PC-3 (cell line): ENCODE data around the gene HOXA2. TPM values are rescaled to one million over a fixed set of nuclear protein-coding genes. Genes with fewer than 3 reads are reported as not detected.

Source experiments
- ATAC-seq: fragments of 200-7000 bp; cut with Tn5 transposase; 2 replicates; pipeline ENCODE4 v1.9.1; 2020; ENCODE audit warnings: mild to moderate bottlenecking, moderate library complexity
- BruUV-seq: library from RNA; stranded (reverse); fragments of 400-500 nt; replicated peaks from 2 replicates; lab custom pipeline; 2021; lab: Mats Ljungman, UMichigan
- CTCF ChIA-PET: fragments of 300-600 bp; sonication (Branson Sonifier 250); formaldehyde crosslinking; loops from one replicate; lab custom pipeline; 2022; ENCODE audit warnings: antibody characterized with exemption; lab: Charles Lee
- POLR2A ChIA-PET: fragments of 300-600 bp; sonication (Branson Sonifier 250); formaldehyde crosslinking; loops from one replicate; lab custom pipeline; 2022; ENCODE audit warnings: antibody characterized with exemption; ENCODE audit not compliant: unreplicated experiment; lab: Charles Lee
- DNase-seq: peaks from one replicate; pipeline ENCODE4 v3.0.0-alpha.2; 2015
- H2AFZ ChIP-seq: fragments of 300-600 bp; sonication (generic); 2 replicates; pipeline ENCODE4 v1.6.0; 2016; ENCODE audit warnings: antibody characterized with exemption, low read length
- H3F3A ChIP-seq: fragments of 300-600 bp; sonication (generic); one replicate; pipeline ENCODE4 v1.6.0; 2017; ENCODE audit warnings: antibody characterized with exemption, low read length, control low read depth, mild to moderate bottlenecking; ENCODE audit not compliant: unreplicated experiment
- H3K27ac ChIP-seq: fragments of 300-600 bp; sonication (generic); 2 replicates; pipeline ENCODE4 v1.5.1; 2016; ENCODE audit warnings: mild to moderate bottlenecking, low read length
- H3K27me3 ChIP-seq: fragments of 300-600 bp; sonication (generic); 2 replicates; pipeline ENCODE4 v1.6.1; 2016; ENCODE audit warnings: low read length, mixed read lengths
- H3K36me3 ChIP-seq: fragments of 300-600 bp; sonication (generic); 2 replicates; pipeline ENCODE4 v1.6.1; 2016; ENCODE audit warnings: low read depth, mixed run types, low read length, mixed read lengths
- H3K4me1 ChIP-seq: fragments of 300-600 bp; sonication (generic); 2 replicates; pipeline ENCODE4 v1.5.1; 2016; ENCODE audit warnings: low read length; ENCODE audit not compliant: insufficient read depth
- H3K4me2 ChIP-seq: fragments of 300-600 bp; sonication (generic); 2 replicates; pipeline ENCODE4 v1.6.0; 2016; ENCODE audit warnings: low read length
- H3K4me3 ChIP-seq: fragments of 300-600 bp; sonication (generic); 2 replicates; pipeline ENCODE4 v1.5.1; 2016; ENCODE audit warnings: mild to moderate bottlenecking, low read length, mixed read lengths
- H3K79me2 ChIP-seq: fragments of 300-600 bp; sonication (generic); 2 replicates; pipeline ENCODE4 v1.6.1; 2017; ENCODE audit warnings: low read length, mixed read lengths
- H3K9ac ChIP-seq: fragments of 300-600 bp; sonication (generic); 2 replicates; pipeline ENCODE4 v1.6.0; 2016; ENCODE audit warnings: mild to moderate bottlenecking, low read length
- H3K9me2 ChIP-seq: fragments of 300-600 bp; sonication (generic); replicated peaks from 2 replicates; pipeline ENCODE4 v1.6.1; 2016; ENCODE audit warnings: mixed run types, low read length, mixed read lengths
- H3K9me3 ChIP-seq: fragments of 300-600 bp; sonication (generic); 2 replicates; pipeline ENCODE4 v1.6.1; 2016; ENCODE audit warnings: low read length, mixed read lengths
- H4K20me1 ChIP-seq: fragments of 300-600 bp; sonication (generic); 2 replicates; pipeline ENCODE4 v1.6.1; 2016; ENCODE audit warnings: low read length, mixed read lengths
- CTCF ChIP-seq: fragments of 300-600 bp; sonication (generic); conservative IDR thresholded peaks from 2 replicates; pipeline ENCODE4 v1.5.1; 2017; ENCODE audit warnings: antibody characterized with exemption, low read depth, mild to moderate bottlenecking, low read length
- EZH2 ChIP-seq: fragments of 300-600 bp; sonication (generic); IDR thresholded peaks from one replicate; pipeline ENCODE4 v1.6.1; 2017; ENCODE audit warnings: antibody characterized with exemption, mild to moderate bottlenecking, low read length; ENCODE audit not compliant: unreplicated experiment
- EZH2phosphoT487 ChIP-seq: fragments of 300-600 bp; sonication (generic); IDR thresholded peaks from 2 replicates; pipeline ENCODE4 v1.6.1; 2018; ENCODE audit warnings: mild to moderate bottlenecking, antibody characterized with exemption, low read length, borderline replicate concordance
- intact Hi-C: fragments of 100-400 bp; cut with micrococcal nuclease; formaldehyde crosslinking; loops from 2 replicates; pipeline ENCODE4 v1.9.0; 2023
- total RNA-seq: library from RNA; depleted of rRNA; stranded (reverse); fragments of >200 nt; gene quantifications from 2 replicates; pipeline ENCODE4 v1.2.3, GENCODE V29; 2014

HOXA2 gene
- total RNA-seq, 1 experiment from 2014 or later: 0.07 TPM

- intact Hi-C loops: loop anchor here (1.0 kb wide), 2 partner anchors 37 to 248 kb away; partner anchors contain the start of gene SKAP2
- H3K4me3 ChIP-seq: peak overlapping the region; percentile 99
- no peaks in the 10 kb centered on the region for H3K9me2 ChIP-seq
- ChIA-PET POLR2A (interaction anchor here (1.0 kb wide), 1 partner anchor 36 kb away, joined by 4 read pairs; no protein-coding TSS in a partner anchor), CTCF (no interaction called here)
- ATAC-seq (peak; percentile 2; the same call in 1 of the 2 replicates), DNase-seq (peak; percentile 20)
- no peak overlapping the region for H2AFZ ChIP-seq
- BruUV-seq: no TSS peak
- H3K4me2 ChIP-seq: peak overlapping the region; percentile 96
- no peaks in the 10 kb centered on the region for H3K27me3 ChIP-seq
- TF ChIP-seq EZH2 (no peak), EZH2phosphoT487 (no peak)
- peaks cover 59% of the 10 kb centered on the region for H3K4me1 ChIP-seq
- no peaks in the 10 kb centered on the region for H4K20me1 ChIP-seq
- peak overlapping the region; percentile 99 for H3K27ac ChIP-seq
- H3K36me3 ChIP-seq: no peaks in the 10 kb centered on the region
- H3F3A ChIP-seq: peaks cover 3% of the 10 kb centered on the region
- H3K9ac ChIP-seq: peak overlapping the region; percentile 93
- H3K79me2 ChIP-seq: peaks cover 72% of the 10 kb centered on the region
- H3K9me3 ChIP-seq: no peaks in the 10 kb centered on the region
Measured at GRCh38 chr7:27112361-27112760, 9.9 kb upstream of the HOXA2 start.

- intact Hi-C loops: loop anchor here (1.0 kb wide), 2 partner anchors 37 to 248 kb away; partner anchors contain the start of gene SKAP2
- no peak for ATAC-seq
- peaks cover 59% of the 10 kb centered on the region for H3K4me1 ChIP-seq
- H3K27ac ChIP-seq: peak overlapping the region; percentile 99
- peak overlapping the region; percentile 93 for H3K9ac ChIP-seq
- H3K27me3 ChIP-seq: no peaks in the 10 kb centered on the region
- H3K79me2 ChIP-seq: peaks cover 66% of the 10 kb centered on the region
- no peaks in the 10 kb centered on the region for H3K9me2 ChIP-seq
- no peak overlapping the region for H2AFZ ChIP-seq
- H3K4me2 ChIP-seq: peak overlapping the region; percentile 96
- ChIA-PET POLR2A (interaction anchor here (0.6 to 0.7 kb wide), 2 partner anchors 11 to 249 kb away, joined by 4 read pairs; no protein-coding TSS in a partner anchor), CTCF (interaction anchor here (1.3 kb wide), 1 partner anchor 13 kb away, joined by 4 read pairs; no protein-coding TSS in a partner anchor)
- no peak for TF ChIP-seq EZH2
- no peak for TF ChIP-seq CTCF
- TF ChIP-seq EZH2phosphoT487: no peak
- peaks cover 3% of the 10 kb centered on the region for H3F3A ChIP-seq
- H3K9me3 ChIP-seq: no peaks in the 10 kb centered on the region
- no peak for DNase-seq
- no peaks in the 10 kb centered on the region for H3K36me3 ChIP-seq
- peak overlapping the region; percentile 99 for H3K4me3 ChIP-seq
- no peaks in the 10 kb centered on the region for H4K20me1 ChIP-seq
- TSS peak; percentile 32 for BruUV-seq
Measured at GRCh38 chr7:27111751-27112277, 9.3 kb upstream of the HOXA2 start.

- POLR2A ChIA-PET: interaction anchor here (0.6 to 0.9 kb wide), 10 partner anchors 12 to 420 kb away, joined by 3 to 6 read pairs (median 4); no protein-coding TSS in a partner anchor
- DNase-seq: peak; percentile 85
- peak overlapping the region; percentile 93 for H3K9ac ChIP-seq
Measured at GRCh38 chr7:27111042-27111750, 8.7 kb upstream of the HOXA2 start.

More at GRCh38 chr7:27111042-27111750, 8.7 kb upstream of the HOXA2 start:
- peak; percentile 35 for ATAC-seq
- TF ChIP-seq EZH2 (no peak), EZH2phosphoT487 (no peak), CTCF (no peak)
- Histone ChIP-seq H3K79me2 (peaks cover 60% of the 10 kb centered on the region), H4K20me1 (no peaks in the 10 kb centered on the region), H3K9me3 (no peaks in the 10 kb centered on the region), H3K27me3 (no peaks in the 10 kb centered on the region), H2AFZ (peak overlapping the region; percentile 32; the same call in 1 of the 2 replicates), H3K36me3 (no peaks in the 10 kb centered on the region), H3K9me2 (no peaks in the 10 kb centered on the region), H3K4me3 (peak overlapping the region; percentile 99), H3K27ac (peak overlapping the region; percentile 99), H3K4me1 (peaks cover 53% of the 10 kb centered on the region), H3K4me2 (peak overlapping the region; percentile 96), H3F3A (peaks cover 3% of the 10 kb centered on the region)
- BruUV-seq: no TSS peak
- intact Hi-C loops: no loop called here
- CTCF ChIA-PET: interaction anchor here (0.5 to 1.3 kb wide), 4 partner anchors 12 to 467 kb away, joined by 3 to 4 read pairs (median 3); partner anchors contain the start of gene HOXA11
